HepG2 (cell line): ENCODE measurements around the gene PRKN. TPM values are rescaled to one million over a fixed set of nuclear protein-coding genes. Genes with fewer than 3 reads are reported as not detected.

Experiments used
- ATAC-seq: fragments of 200-7000 bp; cut with Tn5 transposase; 3 replicates; pipeline ENCODE4 v1.9.1; 2020; ENCODE audit warnings: mild to moderate bottlenecking, moderate library complexity
- BruUV-seq: library from RNA; stranded (reverse); fragments of 400-500 nt; replicated peaks from 2 replicates; lab custom pipeline; 2021; lab: Mats Ljungman, UMichigan
- CTCF ChIA-PET: fragments of 300-600 bp; formaldehyde crosslinking; extraction: SDS; loops from one replicate; lab custom pipeline; 2021; ENCODE audit warnings: low total read pairs, inconsistent platforms, low intra/inter-chr PET ratio; lab: Yijun Ruan, JAX
- POLR2A ChIA-PET: fragments of 350-600 bp; sonication (Branson Sonifier 250); formaldehyde crosslinking; loops from one replicate; lab custom pipeline; 2020; ENCODE audit warnings: antibody characterized with exemption, inconsistent platforms; lab: Yijun Ruan, JAX
- DNase-seq: peaks from one replicate; pipeline ENCODE4 v3.0.0-alpha.2; 2015; ENCODE audit warnings: low spot score
- FAIRE-seq: peaks from 3 replicates; lab custom pipeline; 2011; peaks lifted over from hg19 to GRCh38; lab: Jason Lieb, UNC
- H2AFZ ChIP-seq: one replicate; pipeline ENCODE4 v1.6.1; 2011; ENCODE audit warnings: low read length, inconsistent platforms
- H3K27ac ChIP-seq: fragments of 300-600 bp; 3 replicates; pipeline ENCODE4 v1.8.0; 2011; ENCODE audit warnings: mixed run types, mild to moderate bottlenecking, mixed read lengths, low read length, inconsistent platforms; ENCODE audit not compliant: insufficient read depth; ENCODE audit errors: extremely low read length
- H3K27me3 ChIP-seq, 2 experiments: fragments of 200-600 bp in 1 of 2; 2 replicates in 1 of 2; 3 replicates in 1 of 2; pipeline versions ENCODE4 v1.6.0 to v1.8.0; 2011; ENCODE audit warnings: low read length in 2 of 2, mild to moderate bottlenecking in 2 of 2, moderate library complexity in 2 of 2, inconsistent platforms in 1 of 2; ENCODE audit not compliant: insufficient read depth in 2 of 2, control insufficient read depth in 1 of 2
- H3K36me3 ChIP-seq, 2 experiments: fragments of 200-600 bp in 1 of 2; replicated peaks in 1 of 2; 2 replicates in 1 of 2; 3 replicates in 1 of 2; pipeline versions ENCODE4 v1.5.1 to v1.8.0; 2011; ENCODE audit warnings: low read length in 2 of 2, inconsistent platforms in 1 of 2; ENCODE audit not compliant: insufficient read depth in 2 of 2, control insufficient read depth in 1 of 2
- H3K4me1 ChIP-seq: 2 replicates; pipeline ENCODE4 v1.5.1; 2012; ENCODE audit warnings: low read length, inconsistent platforms; ENCODE audit not compliant: insufficient read depth
- H3K4me2 ChIP-seq: 2 replicates; pipeline ENCODE4 v1.6.0; 2011; ENCODE audit warnings: low read depth, low read length, inconsistent platforms
- H3K4me3 ChIP-seq, 3 experiments: fragments of 200-600 bp in 1 of 3; sonication (generic), shearing (Covaris generic) in 1 of 3; replicated peaks in 1 of 3; 2 replicates each; pipeline ENCODE4 v1.5.1; 2011 to 2016; ENCODE audit warnings: low read length in 3 of 3, inconsistent platforms in 2 of 3, low read depth in 2 of 3, mild to moderate bottlenecking in 2 of 3, control low read depth in 1 of 3, mixed read lengths in 1 of 3; ENCODE audit not compliant: insufficient read depth in 1 of 3
- H3K79me2 ChIP-seq: one replicate; pipeline ENCODE4 v1.6.1; 2011; ENCODE audit warnings: low read length, inconsistent platforms; ENCODE audit not compliant: insufficient read depth
- H3K9ac ChIP-seq: 2 replicates; pipeline ENCODE4 v1.6.0; 2011; ENCODE audit warnings: mild to moderate bottlenecking, low read depth, low read length, inconsistent platforms; ENCODE audit not compliant: insufficient read depth
- H3K9me3 ChIP-seq: 2 replicates; pipeline ENCODE4 v1.5.1; 2012; ENCODE audit warnings: mild to moderate bottlenecking, low read length
- H4K20me1 ChIP-seq: 2 replicates; pipeline ENCODE4 v1.6.0; 2011; ENCODE audit warnings: inconsistent platforms, mild to moderate bottlenecking, low read length, moderate library complexity; ENCODE audit not compliant: insufficient read depth
- HDAC1 ChIP-seq: sonication (generic); formaldehyde crosslinking; IDR thresholded peaks from 2 replicates; pipeline ENCODE4 v1.5.1; 2020; ENCODE audit warnings: mild to moderate bottlenecking, missing genetic modification reagents
- HIVEP1 ChIP-seq: sonication (generic); formaldehyde crosslinking; IDR thresholded peaks from 2 replicates; pipeline ENCODE4 v1.4.0; 2020; ENCODE audit warnings: mild to moderate bottlenecking, missing genetic modification reagents
- NFAT5 ChIP-seq: sonication (generic); formaldehyde crosslinking; IDR thresholded peaks from 2 replicates; pipeline ENCODE4 v1.4.0; 2020; ENCODE audit warnings: missing genetic modification reagents
- REST ChIP-seq, 2 experiments: IDR thresholded peaks; 2 replicates each; pipeline ENCODE4 v1.6.1; 2011 to 2012; ENCODE audit warnings: low read length in 2 of 2, borderline replicate concordance in 1 of 2, low read depth in 1 of 2, mild to moderate bottlenecking in 1 of 2, moderate library complexity in 1 of 2
- TBX2 ChIP-seq: sonication (generic); formaldehyde crosslinking; IDR thresholded peaks from 2 replicates; pipeline ENCODE4 v1.5.0; 2020; ENCODE audit warnings: missing genetic modification reagents, mild to moderate bottlenecking, borderline replicate concordance
- ZNF274 ChIP-seq: sonication (generic); formaldehyde crosslinking; IDR thresholded peaks from 2 replicates; pipeline ENCODE4 v1.5.1; 2020; ENCODE audit warnings: mild to moderate bottlenecking, missing genetic modification reagents
- ZNF841 ChIP-seq: sonication (generic); formaldehyde crosslinking; IDR thresholded peaks from 2 replicates; pipeline ENCODE4 v1.8.1; 2023; ENCODE audit warnings: missing genetic modification reagents, borderline replicate concordance
- WGBS: methylation state at CpG from one replicate; pipeline ENCODE4 v1.1.6; 2017; ENCODE audit warnings: low lambda C conversion rate; 5-methylcytosine and 5-hydroxymethylcytosine counted together
- in situ Hi-C: cut with HindIII; loops from 2 replicates; pipeline ENCODE4 v1.10.0; 2017; ENCODE audit warnings: low pct_unique_long_range_greater_than_20kb; ENCODE audit not compliant: extremely low pct_ligation_motif_present
- intact Hi-C: fragments of 100-400 bp; cut with micrococcal nuclease; formaldehyde crosslinking; loops from one replicate; pipeline ENCODE4 v1.10.0; 2022; ENCODE audit not compliant: unreplicated experiment
- polyA plus RNA-seq, 8 experiments: library from polyadenylated mRNA; depleted of rRNA in 3 of 8; stranded (reverse) in 7 of 8; unstranded in 1 of 8; fragments of >200 nt; fragmentation: Illumina TruSeq in 4 of 8; extraction: Trizol in 4 of 8; gene quantifications; 2 replicates each; pipeline versions ENCODE4 v1.2.1 to v1.2.3, GENCODE V29; 2011 to 2016; ENCODE audit warnings: low read depth in 4 of 8, missing spikeins in 1 of 8, mixed read lengths in 1 of 8; ENCODE audit not compliant: insufficient read depth in 1 of 8
- total RNA-seq, 5 experiments: library from RNA; depleted of rRNA; stranded (reverse); fragments of >200 nt; fragmentation: Illumina TruSeq; extraction: Trizol; gene quantifications; 2 replicates each; pipeline ENCODE4 v1.2.3, GENCODE V29; 2016; ENCODE audit warnings: low read depth in 1 of 5

The PRKN gene
- total and polyA plus RNA-seq, 2 of the 13 experiments (the other 11 are each of a cell fraction or from before 2014, with no cell fraction given), result 0.31 to 0.44 TPM

- TF ChIP-seq REST (IDR thresholded peaks at IDR 0.05; ENCODE audit: borderline replicate concordance in 1 of 2, low read depth in 1 of 2, low read length in 2 of 2) (no peak), TBX2 (CRISPR knock-in tag) (no peak), HIVEP1 (CRISPR knock-in tag) (no peak), ZNF274 (CRISPR knock-in tag) (no peak)
- TF ChIP-seq, all 625 proteins: peak for 0
Measured at GRCh38 chr6:162005372-162005771, 722.2 kb downstream of the PRKN start (continued).

GRCh38 chr6:161996783-161997182 is 730.8 kb downstream of the PRKN start:
- intact Hi-C loops, result no loop called here
- H3K4me2 ChIP-seq, result no peak overlapping the region
- no peaks in the 10 kb centered on the region for H3K27me3 ChIP-seq
- H3K9ac ChIP-seq, result no peak overlapping the region
- POLR2A ChIA-PET, result no interaction called here
- FAIRE-seq, result no peak
- in situ Hi-C loops, result no loop called here
- H3K79me2 ChIP-seq, result no peaks in the 10 kb centered on the region
- peaks cover 4% of the 10 kb centered on the region; the same call in 1 of the 2 replicates for H3K9me3 ChIP-seq
- no peak overlapping the region for H2AFZ ChIP-seq
- TF ChIP-seq ZNF841 (no peak), HDAC1 (CRISPR knock-in tag) (no peak), NFAT5 (no peak)
- no peaks in the 10 kb centered on the region for H3K4me1 ChIP-seq
- CTCF ChIA-PET, result no interaction called here
- no TSS peak for BruUV-seq
- no peak for DNase-seq
- no peaks in the 10 kb centered on the region for H3K36me3 ChIP-seq
- H3K4me3 ChIP-seq, result no peak overlapping the region
- H3K27ac ChIP-seq, result no peak overlapping the region
- no peaks in the 10 kb centered on the region for H4K20me1 ChIP-seq
- no peak for ATAC-seq
- WGBS, result 28% methylated on average over 9 of the region's 9 CpGs
